ENCODE data around the gene LTBP1. TPM values are rescaled to one million over a fixed set of nuclear protein-coding genes. Genes with fewer than 3 reads are reported as not detected.

The LTBP1 gene
- total and polyA plus RNA-seq, 2 of the 13 experiments (the other 11 are each of a cell fraction or from before 2014, with no cell fraction given): 0.12 to 0.22 TPM

DNA sequence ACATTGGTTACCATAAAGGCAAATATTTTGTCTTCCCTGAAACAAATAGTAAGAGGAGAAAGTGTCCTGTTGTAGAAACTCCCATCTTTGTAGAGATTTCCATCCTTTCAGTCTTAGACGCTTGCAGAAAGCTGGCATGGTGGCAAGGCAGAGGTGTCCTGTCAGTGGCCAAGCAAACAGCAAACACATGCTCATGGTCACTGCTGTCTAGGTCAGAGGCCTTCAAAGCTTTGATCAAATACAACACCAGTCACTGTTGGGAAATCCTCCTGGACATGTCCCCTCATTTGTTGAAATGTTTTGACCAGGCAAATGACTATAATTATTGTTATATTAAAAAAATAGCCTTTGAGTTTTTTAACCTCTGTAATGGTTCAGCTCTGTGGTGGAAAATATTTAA lies 55.1 kb downstream of the LTBP1 start (continued):
- no peak for TF ChIP-seq ZNF646 (CRISPR knock-in tag; IDR thresholded peaks at IDR 0.05)

GRCh38 chr2:33002863-33003262 lies 56.1 kb downstream of the LTBP1 start:
- no peak overlapping the region for H3K4me2 ChIP-seq (ENCODE audit: low read depth, low read length)
- 62% methylated on average over 11 of the region's 11 CpGs for WGBS (ENCODE audit: low lambda C conversion rate)
- no peak overlapping the region for H3K4me3 ChIP-seq (replicated peaks in 1 of 3; ENCODE audit: insufficient read depth in 1 of 3, low read depth in 2 of 3, low read length in 3 of 3)
- ATAC-seq: no peak
- no peaks in the 10 kb centered on the region for H3K27me3 ChIP-seq (ENCODE audit: control insufficient read depth in 1 of 2, insufficient read depth in 2 of 2, low read length in 2 of 2)
- no peaks in the 10 kb centered on the region for H3K36me3 ChIP-seq (replicated peaks in 1 of 2; ENCODE audit: control insufficient read depth in 1 of 2, insufficient read depth in 2 of 2, low read length in 2 of 2)
- no peak overlapping the region for H3K9ac ChIP-seq (ENCODE audit: insufficient read depth, low read depth, low read length)
- ChIA-PET CTCF (ENCODE audit: low intra/inter-chr PET ratio, low total read pairs) (no interaction called here), POLR2A (no interaction called here)
- BruUV-seq (replicated peaks): no TSS peak
- in situ Hi-C loops (cut with HindIII; ENCODE audit: extremely low pct_ligation_motif_present, low pct_unique_long_range_greater_than_20kb): no loop called here
- intact Hi-C loops (cut with micrococcal nuclease; ENCODE audit: unreplicated experiment): no loop called here
- no peak for TF ChIP-seq NCOA1 (CRISPR knock-in tag; IDR thresholded peaks at IDR 0.05)
- no peak for TF ChIP-seq HMGXB4 (CRISPR knock-in tag; IDR thresholded peaks at IDR 0.05; ENCODE audit: borderline replicate concordance in 1 of 2, low read depth in 1 of 2)
- TF ChIP-seq HDAC6 (IDR thresholded peaks at IDR 0.05; ENCODE audit: low read depth, low read length): no peak
- TF ChIP-seq ZNF12 (CRISPR knock-in tag; IDR thresholded peaks at IDR 0.05): no peak
- TF ChIP-seq ZNF652 (CRISPR knock-in tag; IDR thresholded peaks at IDR 0.05; ENCODE audit: borderline replicate concordance, low read depth): no peak
- no peak for TF ChIP-seq ZFP36L2 (CRISPR knock-in tag; IDR thresholded peaks at IDR 0.05)
- TF ChIP-seq MBNL3 (CRISPR knock-in tag; conservative IDR thresholded peaks at IDR 0.05): no peak
- TF ChIP-seq ATRX (CRISPR knock-in tag; IDR thresholded peaks at IDR 0.05; ENCODE audit: borderline replicate concordance): no peak
- no peak for TF ChIP-seq TCF7 (IDR thresholded peaks at IDR 0.05; ENCODE audit: low read depth)
- no peak for TF ChIP-seq SAP130 (CRISPR knock-in tag; IDR thresholded peaks at IDR 0.05; ENCODE audit: low read depth)
- H3K27ac ChIP-seq (ENCODE audit: extremely low read length, insufficient read depth, low read length): no peak overlapping the region
- FAIRE-seq: no peak
- H3K79me2 ChIP-seq (ENCODE audit: insufficient read depth, low read length): no peaks in the 10 kb centered on the region
- no peak for DNase-seq (ENCODE audit: low spot score)
- no peaks in the 10 kb centered on the region for H4K20me1 ChIP-seq (ENCODE audit: insufficient read depth, low read length)
- H2AFZ ChIP-seq (ENCODE audit: low read length): no peak overlapping the region
- H3K4me1 ChIP-seq (ENCODE audit: insufficient read depth, low read length): peaks cover 16% of the 10 kb centered on the region
- H3K9me3 ChIP-seq (ENCODE audit: low read length): no peaks in the 10 kb centered on the region

All from HepG2 (cell line).